Measurements from ENCODE around the gene DLG2.
"Not testable (repeated sequence)": the region's sequence is repeated elsewhere in the genome, so short reads cannot be mapped to it uniquely, and the experiment has no call there.

The DLG2 gene

DNA sequence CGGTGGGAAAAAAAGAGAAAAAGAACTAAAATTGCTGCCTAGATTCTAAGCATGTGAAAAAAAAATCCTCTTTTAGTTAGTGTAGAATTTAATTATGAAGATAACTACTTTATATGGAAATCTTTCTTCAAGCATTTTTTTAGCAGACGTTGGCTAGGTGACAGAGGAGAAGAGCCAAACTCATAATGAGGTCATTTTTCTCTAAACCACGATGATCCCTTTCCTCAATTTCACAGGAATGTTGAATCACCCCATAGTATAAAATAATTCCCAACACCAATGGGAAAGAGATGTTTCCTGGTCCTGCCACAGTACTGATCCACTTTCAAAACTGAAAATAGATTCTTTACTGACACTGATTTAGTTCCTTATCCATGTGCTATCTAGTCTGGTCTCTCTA is 319.8 kb downstream of the DLG2 start:
- no peak for DNase-seq

DNA sequence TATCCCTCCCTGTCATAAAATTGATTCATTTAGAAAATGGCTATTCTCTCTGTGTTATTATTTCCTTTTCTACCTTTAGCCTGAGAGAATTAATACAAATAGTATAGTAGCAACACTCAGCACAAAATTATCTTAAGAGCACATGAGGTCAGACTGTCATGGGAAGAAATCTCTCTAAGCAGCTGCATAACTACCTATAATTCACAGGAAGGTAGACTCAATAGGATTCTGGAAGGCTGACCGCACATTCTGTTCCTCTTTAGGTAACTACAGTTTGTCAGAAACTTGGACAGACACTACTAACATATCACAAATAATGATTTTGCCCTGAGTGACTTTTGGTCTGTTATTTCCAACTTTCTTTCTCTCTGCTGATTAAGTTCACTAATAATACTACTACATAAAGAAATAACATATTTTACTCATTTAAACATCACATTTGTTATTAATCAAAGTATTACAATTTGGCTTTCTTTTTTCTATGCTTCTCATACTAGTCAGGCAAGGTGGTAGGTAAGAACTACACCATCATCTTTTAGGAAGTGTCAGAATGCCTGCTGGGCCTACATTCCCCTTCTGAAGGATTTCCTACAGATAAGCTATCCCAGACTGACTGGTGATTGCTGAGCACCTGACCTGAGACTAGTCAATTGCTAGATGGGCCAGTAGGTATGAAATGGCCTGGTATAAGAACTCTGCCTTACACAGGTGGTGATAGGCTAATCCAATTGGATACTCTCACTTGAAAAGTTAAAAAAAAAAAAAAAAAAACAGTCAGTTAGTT is 325.1 kb downstream of the DLG2 start:
- no peak for DNase-seq

DNA sequence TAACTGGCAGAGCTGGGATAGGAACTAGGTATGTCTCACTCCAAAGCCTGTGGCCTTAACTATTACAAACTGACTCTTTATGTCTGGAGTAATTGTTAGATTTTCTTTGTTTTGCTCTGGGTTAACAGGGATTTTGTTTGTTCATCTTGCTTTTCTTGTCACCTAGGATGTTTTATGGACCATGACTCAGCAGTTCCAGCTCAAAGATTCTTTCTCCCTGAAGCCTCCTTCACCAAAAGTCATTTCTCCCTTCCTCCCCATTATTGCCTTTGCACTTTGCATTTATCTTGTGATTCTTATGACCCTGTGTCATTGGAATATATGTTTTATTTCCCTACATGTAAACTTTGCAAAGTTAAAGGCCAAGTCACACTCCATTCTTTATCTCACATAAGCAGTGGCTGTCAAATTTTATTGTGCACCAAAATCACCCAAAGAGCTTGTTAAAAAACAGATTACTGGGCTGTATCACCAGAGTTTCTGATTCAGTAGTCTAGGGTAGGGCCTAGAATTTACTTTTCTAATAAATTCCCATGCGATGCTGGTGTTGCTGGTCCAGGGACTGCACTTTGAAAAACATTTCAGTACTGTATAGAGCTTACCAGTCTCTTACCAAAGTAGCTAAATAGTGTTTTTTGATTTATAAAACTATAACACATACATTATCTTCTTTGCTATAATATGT is 327.7 kb downstream of the DLG2 start:
- no peak for DNase-seq

DNA sequence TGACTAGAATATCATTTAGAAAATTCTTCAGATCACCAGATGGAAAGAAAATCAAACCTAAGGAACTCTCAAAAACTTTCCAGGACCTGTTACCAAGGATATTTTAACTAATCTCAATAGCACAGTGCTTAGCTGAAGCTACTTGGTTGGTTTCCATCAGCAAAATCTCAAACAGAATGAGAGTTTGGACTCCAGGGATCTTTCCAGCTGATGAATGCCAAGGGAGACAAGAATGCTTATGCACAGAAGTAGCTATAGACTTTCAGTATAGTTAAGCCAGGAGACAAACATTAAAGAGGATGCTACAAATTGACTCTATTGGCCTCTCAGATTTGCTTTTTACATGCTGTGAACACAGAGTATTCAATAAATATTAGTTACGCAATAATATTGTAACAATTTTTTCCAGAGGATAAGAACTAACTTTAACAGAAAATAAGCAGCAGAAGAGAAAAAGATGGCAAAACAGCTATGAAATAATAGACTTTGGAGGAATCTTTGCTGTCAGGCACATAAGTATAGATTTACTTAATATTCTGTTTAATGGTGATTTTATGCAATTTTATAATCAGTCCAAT is 331.4 kb downstream of the DLG2 start:
- no peak for DNase-seq

DNA sequence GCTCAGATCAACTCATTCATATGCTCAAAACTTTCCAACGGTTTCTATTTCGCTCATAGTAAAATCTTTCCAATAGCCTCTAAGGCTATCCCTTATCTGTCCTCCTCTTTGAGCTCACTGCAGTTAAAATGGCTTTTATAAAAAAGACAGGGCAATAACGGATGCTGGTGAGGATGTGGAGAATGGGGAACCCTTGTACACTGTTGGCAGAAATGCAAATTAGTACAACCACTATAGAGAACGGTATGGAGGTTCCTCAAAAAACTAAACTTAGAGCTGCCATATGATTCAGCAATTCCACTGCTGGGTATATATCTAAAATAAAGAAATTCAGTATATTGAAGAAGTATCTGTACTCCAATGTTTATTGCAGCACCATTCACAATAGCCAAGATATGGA is 345.6 kb downstream of the DLG2 start:
- DNase-seq: no peak

DNA sequence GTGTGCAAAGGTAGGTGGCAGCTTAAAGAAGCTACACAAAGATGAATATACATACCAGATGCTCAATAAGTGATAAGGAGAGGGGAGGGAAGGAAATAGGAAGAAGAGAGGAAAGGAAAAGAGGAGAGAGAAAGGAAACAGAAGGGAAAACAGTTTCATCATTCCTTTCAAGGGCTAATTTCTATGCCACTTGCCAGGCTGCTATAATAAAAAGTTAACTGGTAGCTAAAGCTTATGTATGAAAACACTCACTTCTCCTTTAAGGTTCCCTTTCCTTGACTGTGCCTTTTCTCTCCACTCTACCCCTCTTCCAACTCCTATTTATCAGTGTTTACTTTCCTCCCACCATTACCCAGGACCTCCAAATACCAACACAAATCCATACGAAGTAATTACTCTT is 347.9 kb downstream of the DLG2 start:
- DNase-seq: no peak

DNA sequence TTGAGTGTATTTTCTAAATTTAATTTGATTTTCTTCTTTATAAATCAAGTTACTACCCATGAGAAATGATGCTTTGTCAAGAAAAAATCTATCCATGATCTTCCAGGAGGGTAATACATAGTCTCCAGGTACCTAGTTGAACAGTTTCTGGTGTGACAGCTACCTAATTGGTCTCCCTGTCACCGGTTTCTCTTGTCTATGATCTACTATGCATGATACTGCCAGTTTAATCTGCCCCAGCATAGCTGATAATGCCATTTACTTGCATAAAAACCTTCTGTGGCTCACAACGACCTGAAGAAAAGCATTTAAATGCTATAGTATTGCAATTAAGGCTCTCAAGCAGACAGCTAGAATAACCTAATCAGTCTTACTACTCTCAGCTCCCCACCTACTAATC is 349.5 kb downstream of the DLG2 start:
- DNase-seq: no peak

DNA sequence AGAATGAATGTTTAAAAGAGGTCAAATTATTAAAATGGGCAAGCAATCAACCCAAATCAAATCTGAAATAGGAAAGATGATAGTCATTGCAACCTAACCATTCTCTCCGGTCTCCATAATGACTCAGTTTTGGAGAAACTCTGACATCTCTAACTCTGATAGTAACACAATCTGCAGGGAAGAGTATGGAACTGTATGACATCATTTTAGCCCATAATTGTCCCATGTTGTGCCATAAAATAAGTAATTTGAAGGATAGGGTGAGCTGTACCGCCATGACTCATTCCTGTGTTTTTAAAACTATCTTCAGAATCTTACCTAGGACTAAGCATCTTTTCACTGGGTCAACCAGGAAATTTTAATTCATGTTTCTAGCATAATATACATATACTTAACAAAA is 350.8 kb downstream of the DLG2 start:
- DNase-seq: no peak

DNA sequence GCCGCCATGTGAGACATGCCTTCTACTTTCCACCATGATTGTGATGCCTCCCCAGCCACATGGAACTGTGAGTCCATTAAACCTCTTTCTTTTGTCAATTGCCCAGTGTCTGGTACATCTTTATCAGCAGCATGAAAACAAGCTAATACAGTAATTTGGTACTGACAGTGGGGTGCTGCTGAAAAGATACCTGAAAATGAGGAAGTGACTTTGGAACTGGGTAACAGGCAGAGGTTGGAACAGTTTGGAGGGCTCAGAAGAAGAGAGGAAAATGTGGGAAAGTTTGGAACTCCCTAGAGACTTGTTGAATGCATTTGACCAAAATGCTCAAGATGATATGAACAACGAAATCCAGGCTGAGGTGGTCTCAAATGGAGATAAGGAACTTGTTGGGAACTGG is 356.8 kb downstream of the DLG2 start:
- not testable (repeated sequence) for DNase-seq

DNA sequence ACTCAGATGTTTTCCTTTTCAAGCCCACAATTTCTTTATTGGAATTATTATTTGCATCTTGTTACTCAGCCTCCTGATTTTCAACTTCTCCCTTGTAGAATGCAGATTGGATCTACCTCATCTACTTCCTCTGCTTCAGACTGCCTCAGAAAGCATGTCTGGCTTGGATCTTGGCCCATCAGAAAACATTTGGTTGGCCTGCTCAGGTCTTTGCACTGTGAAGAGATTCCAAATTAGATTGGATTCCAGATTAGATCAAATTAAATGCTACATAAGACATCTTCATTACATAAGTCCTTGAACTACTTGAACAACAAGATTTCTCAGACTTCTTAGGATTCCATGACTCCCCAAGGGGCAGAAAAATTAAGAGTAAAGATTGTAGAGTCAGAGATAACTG is 358.0 kb downstream of the DLG2 start:
- no peak for DNase-seq

DNA sequence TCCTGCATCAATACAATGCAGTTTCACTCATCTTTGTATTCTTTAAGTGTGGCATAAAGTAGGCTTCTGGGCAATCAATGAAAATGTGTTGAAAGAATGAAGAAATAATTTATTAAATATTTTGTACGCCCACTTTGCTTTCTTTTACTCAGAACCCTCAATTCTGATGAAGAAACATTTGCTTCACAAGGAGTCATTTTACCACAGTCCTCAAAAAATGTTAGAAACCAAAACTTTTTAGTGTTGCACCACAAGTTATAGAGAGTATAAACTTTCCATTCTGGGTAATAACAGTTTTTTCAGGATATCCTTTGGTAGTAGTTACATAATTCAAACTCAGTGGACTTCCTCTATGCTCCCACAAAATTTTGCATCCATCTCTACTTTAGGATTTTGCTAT is 360.5 kb downstream of the DLG2 start:
- no peak for DNase-seq

DNA sequence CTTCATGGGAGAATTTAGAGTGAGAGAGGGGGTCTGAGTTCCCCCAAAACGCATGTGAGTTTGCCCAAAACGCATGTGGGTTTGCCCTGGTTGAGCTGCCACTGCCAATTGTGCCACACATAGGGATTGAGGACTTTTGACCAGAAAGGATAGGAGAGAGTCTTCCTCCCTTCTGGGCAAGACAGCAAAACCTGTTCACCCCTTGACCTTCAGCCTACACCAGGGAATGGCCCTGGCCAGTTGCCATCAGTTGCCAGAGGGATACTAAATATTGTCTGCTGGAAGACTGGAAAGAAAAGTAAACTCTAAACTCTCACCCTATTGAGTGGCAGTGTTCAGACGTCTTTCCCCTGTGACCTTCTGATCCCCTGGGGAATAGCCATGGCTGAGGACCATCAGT is 363.8 kb downstream of the DLG2 start:
- no peak for DNase-seq

DNA sequence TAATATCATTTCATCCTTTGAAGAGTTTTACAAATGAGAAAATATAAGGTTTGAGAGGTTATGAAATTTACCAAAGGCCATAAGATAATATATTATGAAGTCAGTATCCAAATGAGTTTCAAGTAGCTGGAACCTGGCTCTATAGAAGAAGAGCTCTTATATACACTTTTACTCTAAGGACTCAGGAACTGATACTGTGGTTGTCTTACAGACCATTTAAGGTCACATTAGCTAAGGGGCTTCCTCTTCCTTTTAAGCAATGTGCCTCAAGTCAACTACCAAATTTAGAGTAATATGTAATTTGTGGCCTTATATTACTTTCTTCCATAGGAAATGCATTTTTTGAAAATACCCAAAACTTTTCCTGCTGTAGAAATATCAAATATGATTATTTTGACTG is 369.3 kb downstream of the DLG2 start:
- DNase-seq: no peak

DNA sequence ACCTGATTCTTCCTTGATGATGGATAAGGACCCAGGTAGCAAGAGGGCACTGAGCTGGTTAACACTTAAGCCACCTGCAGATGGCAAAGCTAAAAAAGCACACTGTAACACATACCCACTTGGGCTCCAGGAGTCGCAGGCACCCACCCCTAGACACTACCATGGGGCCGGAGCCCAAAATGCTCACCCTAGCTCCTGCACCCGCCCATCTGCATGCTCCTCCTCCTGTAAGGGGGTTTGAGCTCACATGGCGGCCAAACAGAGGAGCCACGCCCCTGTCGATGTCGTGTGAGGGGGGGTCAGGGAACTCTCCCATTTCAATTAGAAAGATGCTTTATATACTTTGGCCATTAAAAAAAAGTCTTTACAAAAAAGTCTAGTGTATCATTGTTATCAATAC is 370.7 kb downstream of the DLG2 start:
- DNase-seq: no peak

DNA sequence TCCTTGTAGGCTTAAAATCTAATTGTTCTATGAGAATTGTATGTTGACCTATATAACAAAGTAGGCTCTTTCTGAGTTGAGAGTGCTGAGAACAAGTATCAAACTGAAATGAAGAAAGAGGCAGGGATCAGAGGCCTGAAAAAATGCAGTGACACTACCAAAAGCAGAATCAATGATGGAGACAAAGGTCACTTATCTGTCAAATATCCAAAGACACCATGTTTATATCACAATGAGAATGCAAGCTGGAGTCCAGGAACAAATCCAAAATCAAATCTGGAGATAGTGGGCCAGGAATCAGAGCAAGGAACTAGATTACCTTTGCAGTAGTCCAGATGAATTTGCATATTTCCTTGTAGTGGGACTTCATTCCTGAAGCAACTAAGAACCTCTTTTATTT is 377.7 kb downstream of the DLG2 start:
- no peak for DNase-seq

DNA sequence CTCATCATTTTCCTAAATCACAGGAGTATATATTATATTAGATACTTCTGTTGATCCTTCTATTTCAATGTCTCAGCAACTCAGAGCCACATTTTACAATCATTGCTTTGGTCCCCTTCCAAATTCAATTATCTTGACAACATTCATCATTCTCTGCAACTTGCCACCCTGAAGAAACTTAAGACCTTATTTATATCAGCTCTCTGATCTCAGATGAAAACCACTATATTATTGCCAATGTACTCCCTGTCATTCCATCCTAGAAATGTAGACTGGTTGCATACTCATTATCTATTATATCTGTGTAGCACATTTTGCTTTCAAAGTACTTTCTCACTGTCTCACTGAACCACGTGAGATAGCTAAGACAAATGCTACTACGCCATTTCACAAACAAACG is 379.3 kb downstream of the DLG2 start:
- no peak for DNase-seq

DNA sequence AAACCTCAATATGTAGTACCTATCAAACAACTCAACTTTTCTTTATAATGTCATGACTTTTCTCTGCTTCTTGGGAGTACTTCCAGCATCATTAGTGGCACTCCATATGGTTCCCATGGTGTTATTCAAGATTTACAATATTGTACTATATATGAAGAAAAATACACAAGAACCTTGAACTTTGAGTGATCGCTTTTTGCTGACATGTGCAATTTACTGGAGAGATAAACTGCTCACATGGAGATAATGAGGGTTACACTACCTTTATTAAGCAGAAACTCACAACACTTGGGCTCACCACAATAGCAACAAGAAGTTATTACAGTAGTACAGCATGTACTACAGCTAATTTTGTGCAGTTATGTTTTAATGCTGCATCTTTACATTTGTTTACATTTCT is 388.2 kb downstream of the DLG2 start:
- no peak for DNase-seq

DNA sequence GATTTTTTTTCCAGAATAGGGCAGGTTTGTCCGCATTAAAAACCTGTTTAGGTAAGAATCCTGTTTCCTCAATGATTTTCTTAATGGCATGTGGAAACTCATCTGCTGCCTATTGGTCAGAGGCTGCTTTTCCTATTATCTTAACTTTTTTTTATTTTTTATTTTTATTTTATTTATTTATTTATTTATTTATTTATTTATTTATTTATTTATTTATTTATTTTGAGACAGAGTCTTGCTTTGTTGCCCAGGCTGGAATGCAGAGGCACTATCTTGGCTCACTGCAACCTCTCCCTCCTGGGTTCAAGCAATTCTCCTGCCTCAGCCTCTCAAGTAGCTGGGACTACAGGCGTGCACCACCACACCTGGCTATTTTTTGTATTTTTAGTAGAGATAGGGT is 389.1 kb downstream of the DLG2 start:
- not testable (repeated sequence) for DNase-seq

DNA sequence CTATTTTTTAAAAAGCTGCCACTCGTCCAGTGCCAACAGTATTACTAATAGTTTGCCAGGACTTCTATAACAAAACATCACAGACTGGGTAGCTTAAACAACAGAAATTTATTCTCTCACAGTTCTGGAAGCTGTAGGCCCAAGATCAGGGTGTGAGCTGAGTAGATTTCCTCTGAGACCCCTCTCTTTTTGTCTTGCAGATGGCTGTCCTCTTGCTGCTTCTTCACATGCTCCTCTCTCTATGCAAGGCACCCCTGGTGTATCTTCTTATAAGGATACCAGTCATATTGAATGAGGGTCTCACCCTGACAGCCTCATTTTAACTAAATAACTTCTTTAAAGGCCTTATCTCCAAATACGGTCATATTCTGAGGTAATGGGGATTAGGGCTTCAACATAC is 390.9 kb downstream of the DLG2 start:
- no peak for DNase-seq

DNA sequence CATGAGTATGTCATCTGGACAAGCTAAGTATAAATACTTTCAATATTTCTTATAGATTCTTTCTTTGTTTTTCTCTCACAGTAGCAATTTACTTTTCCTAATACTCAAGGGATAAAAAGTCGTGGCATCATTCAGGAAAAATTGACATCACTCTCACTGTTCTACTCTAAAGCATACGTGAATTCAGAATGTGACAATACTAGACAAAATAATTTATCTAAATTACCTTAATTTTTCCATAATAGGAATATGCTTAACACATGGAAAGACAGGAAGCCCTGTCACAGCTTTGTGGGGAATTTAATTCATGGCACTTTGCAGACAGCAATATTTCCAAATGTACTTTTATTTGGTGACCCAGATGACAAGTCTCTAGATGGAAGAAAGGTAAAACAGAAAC is 394.6 kb downstream of the DLG2 start:
- no peak for DNase-seq

DNA sequence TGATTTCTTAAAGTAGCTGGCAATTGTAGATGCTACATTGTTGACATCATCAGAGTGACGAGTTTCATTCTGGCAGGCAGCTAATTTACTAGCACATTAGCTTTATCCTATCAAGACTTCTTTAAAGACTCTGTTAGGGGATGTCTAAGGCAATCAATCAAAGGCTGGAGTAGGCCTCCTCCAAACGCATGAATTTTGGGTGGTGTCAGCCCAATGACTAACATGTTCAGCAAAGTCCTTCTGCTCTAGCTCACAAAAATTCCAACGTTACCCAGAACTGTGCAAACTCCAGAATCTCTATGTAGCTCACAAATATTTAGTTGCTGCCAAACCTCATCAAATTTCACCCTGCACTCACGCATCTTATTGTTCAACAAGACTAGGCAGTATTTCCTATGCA is 395.6 kb downstream of the DLG2 start:
- no peak for DNase-seq

DNA sequence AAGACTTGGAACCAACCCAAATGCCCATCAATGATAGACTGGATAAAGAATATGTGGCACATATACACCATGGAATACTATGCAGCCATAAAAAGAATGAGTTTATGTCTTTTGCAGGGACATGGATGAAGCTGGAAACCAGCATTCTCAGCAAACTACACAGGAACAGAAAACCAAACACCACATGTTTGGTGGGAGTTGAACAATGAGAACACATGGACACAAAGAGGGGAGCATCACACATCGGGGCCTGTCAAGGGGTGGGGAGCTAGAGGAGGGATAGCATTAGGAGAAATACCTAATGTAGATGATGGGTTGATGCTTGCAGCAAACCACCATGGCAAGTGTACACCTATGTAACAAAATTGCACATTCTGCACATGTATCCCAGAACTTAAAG is 397.4 kb downstream of the DLG2 start:
- not testable (repeated sequence) for DNase-seq

DNA sequence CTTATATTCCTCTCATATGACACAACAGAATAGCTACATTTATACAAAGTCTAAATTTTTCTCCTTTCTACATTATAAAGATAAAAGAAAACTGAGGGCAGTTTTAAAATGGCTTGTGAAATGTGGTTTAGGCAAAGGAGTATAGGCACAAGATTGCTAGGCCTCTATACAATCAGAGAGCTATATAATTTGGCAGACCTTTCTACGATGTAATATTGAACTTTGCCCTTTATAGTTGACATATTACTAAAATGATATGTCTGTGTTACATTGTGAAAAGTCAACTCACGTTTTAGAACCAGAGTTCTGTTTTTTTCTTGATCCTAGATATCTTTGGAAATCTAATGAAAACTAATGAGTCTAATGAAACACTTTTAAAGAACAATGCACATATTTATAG is 430.2 kb downstream of the DLG2 start:
- DNase-seq: no peak

DNA sequence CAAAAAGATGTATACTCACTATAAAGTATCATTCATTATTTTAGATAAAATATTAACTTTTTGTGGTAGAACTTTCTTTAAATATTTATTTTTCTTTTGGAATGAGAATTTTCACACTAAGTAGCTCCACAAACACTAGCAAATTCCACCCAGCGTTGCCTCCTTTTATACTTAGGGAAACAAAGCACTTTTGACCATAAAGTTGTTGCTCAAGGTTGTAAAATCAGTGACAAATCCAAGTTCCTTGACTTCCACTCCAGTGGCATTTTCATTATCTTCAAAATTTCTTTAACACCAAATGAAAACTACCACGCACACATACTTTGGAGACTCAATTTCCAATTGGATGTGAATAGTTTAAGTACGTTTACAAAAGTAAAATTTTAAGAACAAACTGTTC is 431.2 kb downstream of the DLG2 start:
- DNase-seq: no peak

DNA sequence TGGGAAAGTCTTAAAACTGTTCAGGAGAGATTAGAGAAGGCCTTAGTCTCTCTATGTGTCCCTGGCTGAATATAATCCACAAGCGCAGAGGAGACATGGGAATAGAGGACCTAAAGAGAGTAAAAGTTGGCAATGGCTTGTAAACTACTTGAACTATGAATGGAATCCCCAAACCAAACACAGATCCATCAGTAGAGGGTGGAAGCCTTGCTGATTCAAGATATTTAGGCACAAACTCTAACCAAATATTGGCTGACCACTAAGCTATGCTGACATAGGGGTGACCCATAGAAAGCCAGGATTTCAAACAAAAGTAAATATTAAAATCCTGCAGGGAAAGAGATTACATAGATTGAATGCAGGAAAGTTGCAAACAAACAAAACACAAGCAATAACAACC is 439.2 kb downstream of the DLG2 start:
- no peak for DNase-seq

All from islet precursor cell (in vitro differentiated cells).